Neural cell (in vitro differentiated cells): ENCODE results near the gene CEP72.

Experiments
- CTCF ChIP-seq: fragments of 450-650 bp; IDR thresholded peaks from 2 replicates; pipeline ENCODE4 v1.5.1; 2014; ENCODE audit warnings: antibody characterized with exemption, mild to moderate bottlenecking, moderate library complexity; ENCODE audit not compliant: poor library complexity, severe bottlenecking
- EP300 ChIP-seq: fragments of 450-650 bp; conservative IDR thresholded peaks from 2 replicates; pipeline ENCODE4 v1.6.1; 2014; ENCODE audit warnings: antibody characterized with exemption, mild to moderate bottlenecking, moderate library complexity; ENCODE audit not compliant: poor library complexity, severe bottlenecking
- EZH2 ChIP-seq: fragments of 200-600, 300-800 bp; shearing (Covaris generic), sonication (generic); IDR thresholded peaks from 2 replicates; pipeline ENCODE4 v1.6.1; 2014; ENCODE audit warnings: antibody characterized with exemption, low read length, borderline replicate concordance, mild to moderate bottlenecking; ENCODE audit not compliant: insufficient read depth, poor library complexity, severe bottlenecking
- MXI1 ChIP-seq: fragments of 450-650 bp; conservative IDR thresholded peaks from 2 replicates; pipeline ENCODE4 v1.6.1; 2014; ENCODE audit warnings: antibody characterized with exemption, mild to moderate bottlenecking; ENCODE audit not compliant: poor library complexity, severe bottlenecking
- POLR2AphosphoS5 ChIP-seq: IDR thresholded peaks from 2 replicates; pipeline ENCODE4 v1.6.1; 2012
- TAF1 ChIP-seq: IDR thresholded peaks from 2 replicates; pipeline ENCODE4 v1.6.1; 2012; ENCODE audit warnings: low read depth
- TF ChIP-seq, protein P1 (sequence below): IDR thresholded peaks from 2 replicates; pipeline ENCODE4 v1.6.1; 2012; ENCODE audit warnings: borderline replicate concordance

DNA sequence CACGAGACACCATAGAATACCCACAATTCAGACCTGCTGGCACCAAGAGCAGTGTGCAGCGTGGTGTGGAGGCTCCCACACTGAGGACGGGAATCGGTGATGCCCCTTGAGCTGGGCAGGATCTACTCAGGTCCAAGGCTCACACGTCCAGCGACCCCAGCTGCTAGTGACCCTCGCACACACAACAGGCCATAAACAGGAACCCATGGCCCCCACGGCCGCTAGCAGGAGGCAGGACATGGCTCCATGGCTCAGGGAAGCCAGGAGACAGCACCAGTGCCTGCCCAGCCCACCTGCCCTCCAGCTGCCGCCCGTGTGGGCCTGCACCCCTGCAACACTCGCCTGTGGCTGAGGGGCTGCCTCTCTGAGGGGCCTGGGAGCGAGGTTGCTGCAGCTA is 44.5 kb upstream of the CEP72 start:
- TF ChIP-seq CTCF (no peak), EP300 (no peak), MXI1 (no peak), EZH2 (no peak), TAF1 (no peak), POLR2AphosphoS5 (no peak)
- TF ChIP-seq, protein P1, sequence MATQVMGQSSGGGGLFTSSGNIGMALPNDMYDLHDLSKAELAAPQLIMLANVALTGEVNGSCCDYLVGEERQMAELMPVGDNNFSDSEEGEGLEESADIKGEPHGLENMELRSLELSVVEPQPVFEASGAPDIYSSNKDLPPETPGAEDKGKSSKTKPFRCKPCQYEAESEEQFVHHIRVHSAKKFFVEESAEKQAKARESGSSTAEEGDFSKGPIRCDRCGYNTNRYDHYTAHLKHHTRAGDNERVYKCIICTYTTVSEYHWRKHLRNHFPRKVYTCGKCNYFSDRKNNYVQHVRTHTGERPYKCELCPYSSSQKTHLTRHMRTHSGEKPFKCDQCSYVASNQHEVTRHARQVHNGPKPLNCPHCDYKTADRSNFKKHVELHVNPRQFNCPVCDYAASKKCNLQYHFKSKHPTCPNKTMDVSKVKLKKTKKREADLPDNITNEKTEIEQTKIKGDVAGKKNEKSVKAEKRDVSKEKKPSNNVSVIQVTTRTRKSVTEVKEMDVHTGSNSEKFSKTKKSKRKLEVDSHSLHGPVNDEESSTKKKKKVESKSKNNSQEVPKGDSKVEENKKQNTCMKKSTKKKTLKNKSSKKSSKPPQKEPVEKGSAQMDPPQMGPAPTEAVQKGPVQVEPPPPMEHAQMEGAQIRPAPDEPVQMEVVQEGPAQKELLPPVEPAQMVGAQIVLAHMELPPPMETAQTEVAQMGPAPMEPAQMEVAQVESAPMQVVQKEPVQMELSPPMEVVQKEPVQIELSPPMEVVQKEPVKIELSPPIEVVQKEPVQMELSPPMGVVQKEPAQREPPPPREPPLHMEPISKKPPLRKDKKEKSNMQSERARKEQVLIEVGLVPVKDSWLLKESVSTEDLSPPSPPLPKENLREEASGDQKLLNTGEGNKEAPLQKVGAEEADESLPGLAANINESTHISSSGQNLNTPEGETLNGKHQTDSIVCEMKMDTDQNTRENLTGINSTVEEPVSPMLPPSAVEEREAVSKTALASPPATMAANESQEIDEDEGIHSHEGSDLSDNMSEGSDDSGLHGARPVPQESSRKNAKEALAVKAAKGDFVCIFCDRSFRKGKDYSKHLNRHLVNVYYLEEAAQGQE = no peak
